ENCODE data around the gene NUTM2G.
"Not testable (repeated sequence)": the region's sequence is repeated elsewhere in the genome, so short reads cannot be mapped to it uniquely, and the experiment has no call there.

- not testable (repeated sequence) for TF ChIP-seq CTCF (conservative IDR thresholded peaks at IDR 0.05; ENCODE audit: low read depth, low read length); EZH2 (IDR thresholded peaks at IDR 0.05; ENCODE audit: low read length, unreplicated experiment); EZH2phosphoT487 (IDR thresholded peaks at IDR 0.05; ENCODE audit: borderline replicate concordance, low read length)
Observed at GRCh38 chr9:96984887-96985286, 56.2 kb downstream of the NUTM2G start.

Data from PC-3 (cell line).